K562 (cell line): Measurements from ENCODE around the gene DUSP21. TPM values are rescaled to one million over a fixed set of nuclear protein-coding genes. Genes with fewer than 3 reads are reported as not detected.

ENCODE experiments used
- ATAC-seq: fragments of 200-7000 bp; cut with Tn5 transposase; 3 replicates; pipeline ENCODE4 v1.9.1; 2020; ENCODE audit warnings: moderate library complexity
- BruUV-seq: library from RNA; stranded (reverse); fragments of 400-500 nt; replicated peaks from 2 replicates; lab custom pipeline; 2021; lab: Mats Ljungman, UMichigan
- CTCF ChIA-PET: fragments of 300-600 bp; formaldehyde crosslinking; extraction: SDS; loops from one replicate; lab custom pipeline; 2021; ENCODE audit warnings: low intra/inter-chr PET ratio; lab: Yijun Ruan, JAX
- POLR2A ChIA-PET: fragments of 300-600, 350-650 bp; sonication (Branson Sonifier 250); formaldehyde crosslinking; extraction: SDS; loops from one replicate; lab custom pipeline; 2021; ENCODE audit warnings: antibody characterized with exemption, inconsistent platforms; lab: Yijun Ruan, JAX
- DNase-seq, 4 experiments: peaks; one replicate each; pipeline versions ENCODE4 v3.0.0 to v3.0.0-alpha.2; 2011 to 2018; ENCODE audit warnings: low spot score in 3 of 4, mixed read lengths in 3 of 4; ENCODE audit errors: extremely low read depth in 1 of 4
- FAIRE-seq: peaks from 2 replicates; lab custom pipeline; 2011; peaks lifted over from hg19 to GRCh38; lab: Jason Lieb, UNC
- H2AFZ ChIP-seq: 2 replicates; pipeline ENCODE4 v1.6.0; 2011; ENCODE audit warnings: low read depth, low read length, control low read depth, inconsistent platforms
- H3K27ac ChIP-seq: fragments of 200-600 bp; 3 replicates; pipeline ENCODE4 v1.8.0; 2011; ENCODE audit warnings: low read depth, mild to moderate bottlenecking, control low read depth, inconsistent platforms, low read length, moderate library complexity, mixed read lengths; ENCODE audit errors: extremely low read depth
- H3K27me3 ChIP-seq, 2 experiments: fragments of 300-600 bp in 1 of 2; 2 replicates in 1 of 2; 3 replicates in 1 of 2; pipeline versions ENCODE4 v1.6.0 to v1.8.0; 2011; ENCODE audit warnings: inconsistent platforms in 2 of 2, low read length in 2 of 2, mild to moderate bottlenecking in 1 of 2, mixed read lengths in 1 of 2, moderate library complexity in 1 of 2; ENCODE audit not compliant: control insufficient read depth in 2 of 2, insufficient read depth in 2 of 2
- H3K36me3 ChIP-seq: fragments of 300-600 bp; 3 replicates; pipeline ENCODE4 v1.8.0; 2011; ENCODE audit warnings: mild to moderate bottlenecking, low read length, inconsistent platforms; ENCODE audit not compliant: control insufficient read depth, insufficient read depth
- H3K4me1 ChIP-seq, 2 experiments: fragments of 200-600 bp in 1 of 2; replicated peaks in 1 of 2; 2 replicates in 1 of 2; 3 replicates in 1 of 2; pipeline versions ENCODE4 v1.5.1 to v1.8.0; 2011; ENCODE audit warnings: inconsistent platforms in 2 of 2, low read length in 2 of 2, mild to moderate bottlenecking in 1 of 2, mixed read lengths in 1 of 2, moderate library complexity in 1 of 2; ENCODE audit not compliant: control insufficient read depth in 2 of 2, insufficient read depth in 2 of 2
- H3K4me2 ChIP-seq: 2 replicates; pipeline ENCODE4 v1.6.1; 2011; ENCODE audit warnings: low read length, control low read depth, inconsistent platforms, mixed read lengths; ENCODE audit not compliant: insufficient read depth
- H3K4me3 ChIP-seq: fragments of 200-600 bp; sonication (generic), shearing (Covaris generic); 2 replicates; pipeline ENCODE4 v1.5.1; 2016; ENCODE audit warnings: control low read depth, inconsistent platforms
- H3K79me2 ChIP-seq: fragments of 200-600 bp; 3 replicates; pipeline ENCODE4 v1.8.0; 2011; ENCODE audit warnings: low read length, inconsistent platforms; ENCODE audit not compliant: control insufficient read depth, insufficient read depth
- H3K9ac ChIP-seq, 2 experiments: 2 replicates each; pipeline versions ENCODE4 v1.6.0 to v1.6.1; 2011; ENCODE audit warnings: low read depth in 2 of 2, low read length in 2 of 2, control low read depth in 1 of 2, inconsistent platforms in 1 of 2, mild to moderate bottlenecking in 1 of 2, mixed read lengths in 1 of 2; ENCODE audit not compliant: insufficient read depth in 1 of 2
- H3K9me1 ChIP-seq: one replicate; pipeline ENCODE4 v1.6.0; 2011; ENCODE audit warnings: inconsistent platforms, mild to moderate bottlenecking, low read length, moderate library complexity; ENCODE audit not compliant: control insufficient read depth, insufficient read depth
- H3K9me3 ChIP-seq: replicated peaks from 2 replicates; pipeline ENCODE4 v1.5.1; 2011; ENCODE audit warnings: low read depth, low read length, inconsistent platforms; ENCODE audit not compliant: control insufficient read depth, insufficient read depth
- H4K20me1 ChIP-seq: replicated peaks from 2 replicates; pipeline ENCODE4 v1.6.1; 2011; ENCODE audit warnings: low read length, inconsistent platforms, mixed read lengths; ENCODE audit not compliant: control insufficient read depth, insufficient read depth
- ARID3A ChIP-seq: IDR thresholded peaks from 2 replicates; pipeline ENCODE4 v1.6.1; 2012; ENCODE audit warnings: low read depth, low read length, improper control_type of control experiment, borderline replicate concordance
- BRD4 ChIP-seq: fragments of 200-600 bp; sonication (generic); IDR thresholded peaks from 2 replicates; pipeline ENCODE4 v1.6.1; 2017; ENCODE audit warnings: inconsistent platforms
- CLOCK ChIP-seq: fragments of 250-450 bp; sonication (Bioruptor Pico); IDR thresholded peaks from 2 replicates; pipeline ENCODE4 v1.4.0; 2020; ENCODE audit warnings: mild to moderate bottlenecking, moderate library complexity, borderline replicate concordance
- FIP1L1 ChIP-seq: fragments of 200-400 bp; formaldehyde crosslinking; IDR thresholded peaks from 2 replicates; pipeline ENCODE4 v1.6.1; 2018; ENCODE audit warnings: mild to moderate bottlenecking, low read depth, low read length; ENCODE audit not compliant: poor library complexity, severe bottlenecking
- KLF10 ChIP-seq: fragments of 250-450 bp; sonication (Bioruptor Pico); IDR thresholded peaks from 2 replicates; pipeline ENCODE4 v1.6.1; 2021; ENCODE audit warnings: matching md5 sums
- MAFK ChIP-seq: IDR thresholded peaks from 2 replicates; pipeline ENCODE4 v1.6.1; 2011; ENCODE audit warnings: low read length, improper control_type of control experiment
- NFE2 ChIP-seq: IDR thresholded peaks from 2 replicates; pipeline ENCODE4 v1.6.1; 2014; ENCODE audit warnings: antibody characterized with exemption, low read depth
- RFX7 ChIP-seq: fragments of 250-450 bp; sonication (Bioruptor Pico); IDR thresholded peaks from 2 replicates; pipeline ENCODE4 v1.5.1; 2021; ENCODE audit warnings: mild to moderate bottlenecking
- SETDB1 ChIP-seq: IDR thresholded peaks from one replicate; pipeline ENCODE4 v1.6.1; 2012; ENCODE audit warnings: low read length, control low read depth, inconsistent platforms
- SMARCC2 ChIP-seq: fragments of 450-650 bp; IDR thresholded peaks from 2 replicates; pipeline ENCODE4 v1.6.1; 2017; ENCODE audit warnings: antibody characterized with exemption, moderate library complexity, mild to moderate bottlenecking, low read depth
- TEAD1 ChIP-seq, 2 experiments: fragments of 450-650 bp in 1 of 2; sonication (generic) in 1 of 2; formaldehyde crosslinking; IDR thresholded peaks; 2 replicates each; pipeline versions ENCODE4 v1.4.0 to v1.8.0; 2020 to 2022; ENCODE audit warnings: mild to moderate bottlenecking in 2 of 2, missing genetic modification reagents in 1 of 2
- TEAD4 ChIP-seq, 2 experiments: sonication (generic) in 1 of 2; formaldehyde crosslinking in 1 of 2; IDR thresholded peaks; 2 replicates each; pipeline versions ENCODE4 v1.6.1 to v1.8.0; 2012 to 2022; ENCODE audit warnings: borderline replicate concordance in 1 of 2, inconsistent platforms in 1 of 2, low read length in 1 of 2, mild to moderate bottlenecking in 1 of 2, missing genetic modification reagents in 1 of 2
- THRAP3 ChIP-seq: fragments of 450-650 bp; IDR thresholded peaks from 2 replicates; pipeline ENCODE4 v1.6.1; 2016; ENCODE audit warnings: mild to moderate bottlenecking, inconsistent platforms, borderline replicate concordance
- YBX1 ChIP-seq: fragments of 450-650 bp; IDR thresholded peaks from 2 replicates; pipeline ENCODE4 v1.7.1; 2016; ENCODE audit warnings: mild to moderate bottlenecking
- ZNF146 ChIP-seq: IDR thresholded peaks from one replicate; pipeline ENCODE4 v1.6.1; 2018; ENCODE audit warnings: missing compliant biosample characterization; ENCODE audit not compliant: unreplicated experiment
- ZNF3 ChIP-seq: fragments of 250-450 bp; sonication (Bioruptor Pico); IDR thresholded peaks from 2 replicates; pipeline ENCODE4 v1.5.0; 2021; ENCODE audit warnings: mild to moderate bottlenecking, moderate library complexity
- WGBS: fragments of 100-300 bp; shearing (Covaris generic); methylation state at CpG from one replicate; pipeline ENCODE4 v1.1.6; 2016; ENCODE audit warnings: low coverage, mixed read lengths; ENCODE audit not compliant: insufficient coverage; ENCODE audit errors: missing lambda C conversion rate; 5-methylcytosine and 5-hydroxymethylcytosine counted together
- in situ Hi-C: fragments of 300-500 bp; cut with MboI; formaldehyde crosslinking; loops from 4 replicates; pipeline ENCODE4 v1.15.0; 2018; ENCODE audit warnings: inconsistent platforms, mixed read lengths
- intact Hi-C: fragments of 100-400 bp; cut with micrococcal nuclease; formaldehyde crosslinking; loops from 2 replicates; pipeline ENCODE4 v1.14.2; 2022
- polyA plus RNA-seq, 8 experiments: library from polyadenylated mRNA; depleted of rRNA in 4 of 8; stranded (reverse) in 5 of 8; unstranded in 3 of 8; fragments of >200 nt; fragmentation: Nextera tagmentation in 2 of 8; fragmentation: Illumina TruSeq in 1 of 8; extraction: Ambion mirVana in 2 of 8; extraction: Trizol in 1 of 8; gene quantifications; 2 replicates each; pipeline versions ENCODE4 v1.2.1 to v1.2.3, GENCODE V29; 2011 to 2014; ENCODE audit warnings: inconsistent platforms in 1 of 8, missing spikeins in 1 of 8
- total RNA-seq, 7 experiments: library from RNA; depleted of rRNA in 6 of 7; stranded (reverse); fragments of >200 nt in 6 of 7; fragmentation: Illumina TruSeq in 2 of 7; extraction: Trizol in 2 of 7; gene quantifications; 2 replicates each; pipeline versions ENCODE4 v1.2.1 to v1.2.3, GENCODE V29; 2011 to 2021; ENCODE audit warnings: low replicate concordance in 1 of 7
- TF ChIP-seq, protein P1 (sequence below), 2 experiments: fragments of 450-650 bp; IDR thresholded peaks; 2 replicates each; pipeline ENCODE4 v1.6.1; 2016

DUSP21 gene
- total and polyA plus RNA-seq, 9 of the 15 experiments (the other 6 are each of a cell fraction or from before 2014, with no cell fraction given): 0.14 to 2.5 (median 1.3) TPM

DNA sequence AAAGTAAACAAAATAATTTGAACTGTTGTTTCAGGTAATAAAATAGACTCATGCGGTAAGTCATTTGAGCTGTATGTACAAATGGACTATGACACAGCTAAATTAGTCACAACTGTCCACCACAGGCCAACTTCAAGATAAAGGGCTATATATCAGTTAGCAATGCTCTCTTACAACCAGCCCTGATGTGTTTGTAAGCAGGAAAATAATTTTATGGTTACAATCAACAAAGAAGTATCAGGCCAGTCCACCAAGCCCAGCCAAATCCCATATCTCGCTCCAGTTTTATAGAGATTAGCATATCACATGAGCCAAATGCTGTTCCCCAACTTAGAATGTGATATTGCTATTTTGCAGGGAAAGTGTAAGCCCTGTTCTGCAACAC lies 511 bp upstream of the DUSP21 start (continued):
- TF ChIP-seq KLF10 (CRISPR knock-in tag): no peak
- TF ChIP-seq BRD4: 0 out of 2 replicates have a peak, but pooled peaks have one; percentile 13
- TF ChIP-seq FIP1L1: no peak
- peak; percentile 93 for TF ChIP-seq NFE2
- TF ChIP-seq ARID3A: 0 out of 2 replicates have a peak, but pooled peaks have one; percentile 36
- no peak for TF ChIP-seq ZNF3
- TF ChIP-seq MAFK: peak; percentile 66
- peak; percentile 34; the same call in 1 of the 2 replicates for TF ChIP-seq TEAD4 (IDR thresholded peaks at IDR 0.05; ENCODE audit: low read length)
- no peak for TF ChIP-seq TEAD4 (CRISPR knock-in tag; IDR thresholded peaks at IDR 0.05; ENCODE audit: borderline replicate concordance)

DNA sequence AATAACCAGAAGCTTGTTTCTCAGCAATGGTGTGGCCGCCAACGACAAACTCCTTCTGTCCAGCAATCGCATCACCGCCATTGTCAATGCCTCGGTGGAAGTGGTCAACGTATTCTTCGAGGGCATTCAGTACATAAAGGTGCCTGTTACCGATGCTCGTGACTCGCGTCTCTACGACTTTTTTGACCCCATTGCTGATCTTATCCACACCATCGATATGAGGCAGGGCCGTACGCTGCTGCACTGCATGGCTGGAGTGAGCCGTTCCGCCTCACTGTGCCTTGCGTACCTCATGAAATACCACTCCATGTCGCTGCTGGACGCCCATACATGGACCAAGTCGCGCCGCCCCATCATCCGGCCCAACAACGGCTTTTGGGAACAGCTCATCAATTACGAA lies 383 bp downstream of the DUSP21 start:
- in situ Hi-C loops (no loop called here), intact Hi-C loops (no loop called here)
- no peak for FAIRE-seq
- Histone ChIP-seq H3K36me3 (no peaks in the 10 kb centered on the region), H3K9me1 (no peaks in the 10 kb centered on the region), H3K9ac (peak overlapping the region; percentile 28 to 29; a peak in 3 of 4 replicates), H3K4me3 (no peak overlapping the region), H3K4me1 (peaks cover 8 to 14% of the 10 kb centered on the region in 2 experiments; a peak in 4 of 5 replicates), H3K27ac (peak overlapping the region; percentile 89), H2AFZ (peak overlapping the region; percentile 88), H3K79me2 (peaks cover 5% of the 10 kb centered on the region; the same call in 2 of the 3 replicates), H3K4me2 (peak overlapping the region; percentile 86), H4K20me1 (no peaks in the 10 kb centered on the region), H3K9me3 (no peaks in the 10 kb centered on the region), H3K27me3 (no peaks in the 10 kb centered on the region)
- WGBS: 82% methylated on average over 8 of the region's 26 CpGs
- ChIA-PET POLR2A (interaction anchor here (0.6 to 1.3 kb wide), 3 partner anchors 10 to 88 kb away, joined by 3 to 11 read pairs (median 3); partner anchors contain the start of gene KDM6A), CTCF (no interaction called here)
- no TSS peak for BruUV-seq
- no peak for ATAC-seq
- DNase-seq: no peak
- TF ChIP-seq SETDB1 (no peak), CLOCK (CRISPR knock-in tag) (no peak), TEAD1 (CRISPR knock-in tag; IDR thresholded peaks at IDR 0.05) (no peak), THRAP3 (peak; percentile 83; the same call in 1 of the 2 replicates), YBX1 (no peak), ZNF146 (CRISPR knock-in tag) (no peak), RFX7 (CRISPR knock-in tag) (no peak), SMARCC2 (no peak)
- TF ChIP-seq, protein P1, sequence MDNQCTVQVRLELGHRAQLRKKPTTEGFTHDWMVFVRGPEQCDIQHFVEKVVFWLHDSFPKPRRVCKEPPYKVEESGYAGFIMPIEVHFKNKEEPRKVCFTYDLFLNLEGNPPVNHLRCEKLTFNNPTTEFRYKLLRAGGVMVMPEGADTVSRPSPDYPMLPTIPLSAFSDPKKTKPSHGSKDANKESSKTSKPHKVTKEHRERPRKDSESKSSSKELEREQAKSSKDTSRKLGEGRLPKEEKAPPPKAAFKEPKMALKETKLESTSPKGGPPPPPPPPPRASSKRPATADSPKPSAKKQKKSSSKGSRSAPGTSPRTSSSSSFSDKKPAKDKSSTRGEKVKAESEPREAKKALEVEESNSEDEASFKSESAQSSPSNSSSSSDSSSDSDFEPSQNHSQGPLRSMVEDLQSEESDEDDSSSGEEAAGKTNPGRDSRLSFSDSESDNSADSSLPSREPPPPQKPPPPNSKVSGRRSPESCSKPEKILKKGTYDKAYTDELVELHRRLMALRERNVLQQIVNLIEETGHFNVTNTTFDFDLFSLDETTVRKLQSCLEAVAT (IDR thresholded peaks at IDR 0.05): peak in 1 of 2 experiments; percentile 91; a peak in 2 of 4 replicates
